Stomach (tissue), 9 donors: Measurements from ENCODE around the gene HYAL2. TPM values are rescaled to one million over a fixed set of nuclear protein-coding genes. Genes with fewer than 3 reads are reported as not detected.

ENCODE experiments used
- DNase-seq, 2 donors: peaks; one replicate each; pipeline versions ENCODE4 v3.0.0 to v3.0.0-alpha.2; 2013 to 2019
- H3K27ac ChIP-seq, 5 donors: fragments of 200-600 bp in 4 of 5; sonication (generic) in 4 of 5; one replicate each; pipeline ENCODE4 v1.5.1; 2013 to 2019; ENCODE audit warnings: mild to moderate bottlenecking in 1 of 5, moderate library complexity in 1 of 5
- H3K27me3 ChIP-seq, 3 donors: fragments of 200-600 bp; sonication (generic); one replicate each; pipeline ENCODE4 v1.5.1; 2017 to 2019; ENCODE audit warnings: mixed run types in 1 of 3
- H3K36me3 ChIP-seq, 4 donors: fragments of 200-600 bp; sonication (generic); 1 replicate in 3 of 4; 2 replicates in 1 of 4; pipeline ENCODE4 v1.5.1; 2016 to 2019
- H3K4me1 ChIP-seq, 4 donors: fragments of 200-600 bp; sonication (generic); one replicate each; pipeline ENCODE4 v1.5.1; 2016 to 2019
- H3K4me3 ChIP-seq, 4 donors: fragments of 200-600 bp; sonication (generic) in 3 of 4; one replicate each; pipeline ENCODE4 v1.5.1; 2016 to 2019; ENCODE audit warnings: mild to moderate bottlenecking in 1 of 4
- H3K9me3 ChIP-seq, 4 donors: fragments of 200-600 bp; sonication (generic); one replicate each; pipeline ENCODE4 v1.5.1; 2016 to 2019
- CTCF ChIP-seq, 7 experiments: fragments of 450-650 bp in 4 of 7; fragments of 200-600 bp in 3 of 7; sonication (generic) in 3 of 7; IDR thresholded peaks; one replicate each; pipeline ENCODE4 v1.5.1; 2016 to 2019; ENCODE audit warnings: antibody characterized with exemption in 7 of 7, control low read depth in 2 of 7, mild to moderate bottlenecking in 1 of 7
- EP300 ChIP-seq: sonication (generic); formaldehyde crosslinking; IDR thresholded peaks from one replicate; pipeline ENCODE4 v1.6.1; 2017; ENCODE audit warnings: antibody characterized with exemption
- POLR2A ChIP-seq, 4 donors: fragments of 450-650 bp; IDR thresholded peaks; one replicate each; pipeline ENCODE4 v1.6.1; 2016; ENCODE audit warnings: antibody characterized with exemption in 4 of 4, control low read depth in 2 of 4, mild to moderate bottlenecking in 1 of 4, moderate library complexity in 1 of 4
- POLR2AphosphoS5 ChIP-seq, 3 donors: sonication (generic); formaldehyde crosslinking; IDR thresholded peaks; one replicate each; pipeline ENCODE4 v1.6.1; 2016; ENCODE audit warnings: antibody characterized with exemption in 3 of 3
- WGBS, 5 donors: extraction: QIAGEN DNeasy Blood & Tissue Kit in 3 of 5; methylation state at CpG; one replicate each; pipeline versions ENCODE4 v1.1.5 to v1.1.7; 2013 to 2018; 5-methylcytosine and 5-hydroxymethylcytosine counted together
- intact Hi-C: fragments of 100-400 bp; cut with DNase I; formaldehyde crosslinking; loops from one replicate; pipeline ENCODE4 v1.15.1; 2023; ENCODE audit warnings: low total_unique reads
- polyA plus RNA-seq, 3 donors: library from polyadenylated mRNA; stranded (reverse); fragments of 200-250 nt; gene quantifications; one replicate each; pipeline ENCODE4 v1.2.3, GENCODE V29; 2013
- total RNA-seq, 5 donors: library from RNA; depleted of rRNA; stranded (reverse); fragments of >200 nt; gene quantifications; one replicate each; pipeline versions ENCODE4 v1.1.0 to v1.2.3, GENCODE V29; 2014 to 2016
- donor health status: healthy with polysubstance abuse.
- donor health status: Bipolar disorder and iron deficiency.
- donor health status: healthy.

The HYAL2 gene
- total and polyA plus RNA-seq, 8 donors, result 11.1 to 96.4 (median 28.6) TPM

DNA sequence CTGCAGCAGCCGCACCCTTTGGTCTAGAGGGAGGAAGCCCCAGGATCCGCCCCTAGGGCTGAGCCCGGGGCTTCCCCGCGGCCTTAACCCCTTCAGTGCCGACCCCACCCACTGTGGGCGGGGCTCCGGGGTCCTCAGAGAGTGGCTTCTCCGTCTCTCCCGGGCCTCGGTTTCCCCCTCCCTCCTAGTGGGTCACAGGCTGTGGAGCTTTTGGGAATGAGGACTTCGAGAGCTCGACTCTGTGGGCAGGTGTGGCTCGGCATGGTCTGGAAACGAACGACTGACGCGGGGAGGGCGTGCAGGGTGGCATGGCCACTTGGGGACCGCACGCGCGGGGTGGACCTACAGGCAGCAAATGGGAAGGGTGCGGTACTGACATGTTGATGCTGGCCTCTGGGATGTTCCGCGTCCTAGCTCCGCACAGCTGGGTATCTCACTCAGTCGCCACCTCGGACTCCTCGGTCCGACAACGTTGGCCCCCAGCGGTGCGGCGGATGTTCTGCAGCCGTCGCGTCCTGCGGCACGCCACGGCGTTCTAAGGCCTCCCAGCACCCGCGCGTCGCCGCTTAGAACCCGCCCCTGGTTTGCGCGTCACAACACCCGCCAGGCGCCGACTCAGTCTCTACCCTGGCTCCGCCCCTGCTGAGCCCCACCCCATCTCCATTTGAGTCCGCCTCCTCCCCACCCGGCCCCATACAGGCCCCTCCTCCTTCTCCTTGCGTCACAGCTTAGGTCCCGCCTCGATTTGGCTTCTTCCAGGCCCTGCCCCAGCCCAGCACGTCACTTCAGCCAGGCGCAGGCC lies 23.5 kb downstream of the HYAL2 start, which contains the start of the genes HYAL3 and NAA80:
TSS of gene HYAL3 (minus strand) at position 570 of the 802 bp plus-strand sequence. CDS start 3,803 bp downstream, outside the sequence.
TSS of gene NAA80 (minus strand) at position 570 of the 802 bp plus-strand sequence. CDS start 1,942 bp downstream, outside the sequence.
- intact Hi-C loops, result no loop called here
- Histone ChIP-seq H3K9me3 (no peaks in the 10 kb centered on the region), H3K4me3 (peak within 1 kb of the TSS; percentile 67 to 73 (median 70)), H3K27ac (peak within 1 kb of the TSS; percentile 92 to 96 (median 95)), H3K36me3 (peaks cover 7 to 15% (median 8%) of the 10 kb centered on the region in 4 donors), H3K27me3 (no peaks in the 10 kb centered on the region), H3K4me1 (peaks cover 37 to 68% (median 59%) of the 10 kb centered on the region in 4 donors)
- peak; percentile 100 for DNase-seq
- 1% methylated on average over 32 to 61 of the region's 61 CpGs for WGBS, 5 donors
- peak; percentile 87 to 98 (median 97) for TF ChIP-seq POLR2AphosphoS5 (IDR thresholded peaks at IDR 0.05)
- TF ChIP-seq EP300, result no peak
- peak in 2 of 4 donors; percentile 48 to 84 for TF ChIP-seq POLR2A (IDR thresholded peaks at IDR 0.05)
- TF ChIP-seq CTCF (IDR thresholded peaks at IDR 0.05), result peak in 5 of 7 experiments; percentile 21 to 68 (median 45)

DNA sequence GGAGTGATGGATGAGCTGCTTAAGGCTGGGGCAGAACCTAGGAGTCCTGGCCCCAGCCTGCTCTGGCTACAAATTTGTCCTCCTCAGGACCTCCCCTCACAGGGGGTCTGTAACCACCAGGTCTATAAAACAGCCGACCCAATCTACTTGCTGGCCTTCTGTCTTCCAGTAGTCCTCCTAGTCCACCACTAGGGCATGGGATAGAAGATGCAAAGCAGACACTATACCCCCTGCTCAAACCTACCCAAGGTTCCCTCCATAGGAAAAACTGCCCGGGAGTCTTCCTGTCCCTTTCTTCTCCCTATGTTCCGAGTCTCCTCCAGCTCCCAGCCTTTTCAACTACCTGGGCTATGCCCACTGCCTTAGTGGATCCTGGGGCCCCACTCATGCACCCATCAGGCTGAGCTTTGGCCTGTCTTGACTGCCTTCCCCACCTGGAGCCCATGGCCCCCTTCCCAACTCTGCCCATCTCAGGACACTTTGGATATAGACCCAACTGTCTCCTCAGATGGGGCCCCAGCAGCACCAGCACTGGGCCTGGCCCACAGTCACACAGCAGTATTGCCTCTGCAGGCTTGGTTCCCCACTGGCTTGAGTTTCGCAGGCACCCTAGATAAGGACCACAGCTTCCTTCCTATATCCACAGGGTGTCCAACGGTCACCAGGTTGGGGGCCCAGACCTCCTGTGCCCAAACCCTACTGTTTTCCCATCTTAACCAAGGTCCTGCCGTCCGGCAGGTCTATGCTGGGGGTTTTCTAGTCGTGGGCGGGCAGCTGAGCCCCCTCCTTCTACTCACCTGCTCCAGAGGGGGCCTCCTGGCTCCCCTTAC lies 24.4 kb downstream of the HYAL2 start:
- intact Hi-C loops, result no loop called here
- Histone ChIP-seq H3K9me3 (no peaks in the 10 kb centered on the region), H3K4me3 (peak overlapping the region; percentile 67 to 73 (median 70)), H3K4me1 (peaks cover 37 to 66% (median 59%) of the 10 kb centered on the region in 4 donors), H3K36me3 (peaks cover 7 to 15% (median 8%) of the 10 kb centered on the region in 4 donors), H3K27ac (peak overlapping the region; percentile 92 to 96 (median 95)), H3K27me3 (no peaks in the 10 kb centered on the region)
- DNase-seq, result peak in 1 of 2 donors; percentile 44
- TF ChIP-seq CTCF (IDR thresholded peaks at IDR 0.05) (peak in 2 of 7 experiments; percentile 10 to 16), EP300 (no peak)
- WGBS, 5 donors, result 25 to 40% (median 26%) methylated on average over 9 of the region's 9 CpGs

- Histone ChIP-seq H3K27ac (peak overlapping the region in 2 of 5 donors; percentile 93 to 96), H3K27me3 (no peaks in the 10 kb centered on the region), H3K4me1 (peaks cover 35 to 65% (median 58%) of the 10 kb centered on the region in 4 donors), H3K4me3 (no peak overlapping the region), H3K9me3 (no peaks in the 10 kb centered on the region), H3K36me3 (peaks cover 7 to 15% (median 8%) of the 10 kb centered on the region in 4 donors)
- DNase-seq, result peak in 1 of 2 donors; percentile 36
- TF ChIP-seq EP300 (no peak), CTCF (IDR thresholded peaks at IDR 0.05) (no peak), POLR2A (IDR thresholded peaks at IDR 0.05) (no peak), POLR2AphosphoS5 (IDR thresholded peaks at IDR 0.05) (no peak)
- intact Hi-C loops, result no loop called here
- 65 to 88% (median 79%) methylated on average over 2 of the region's 2 CpGs; no CpG with 5 or more reads in 1 of the 5 donors for WGBS, 5 donors
Observed at GRCh38 chr3:50297384-50297775, 25.2 kb downstream of the HYAL2 start.
